GM12801 (cell line): ENCODE data around the gene CASTOR2.

Source experiments
- CTCF ChIP-seq: IDR thresholded peaks from one replicate; pipeline ENCODE4 v1.5.1; 2011; ENCODE audit warnings: control low read depth; ENCODE audit not compliant: insufficient read length; ENCODE audit errors: extremely low read depth

CASTOR2 gene

GRCh38 chr7:75042831-75043703 lies 78.6 kb downstream of the CASTOR2 start:
- no peak for TF ChIP-seq CTCF

- no peak for TF ChIP-seq CTCF
Observed at GRCh38 chr7:75045881-75046280, 81.4 kb downstream of the CASTOR2 start.

- TF ChIP-seq CTCF: no peak
Observed at GRCh38 chr7:75048435-75049379, 84.2 kb downstream of the CASTOR2 start.

- TF ChIP-seq CTCF: no peak
Observed at GRCh38 chr7:75049817-75050216, 85.3 kb downstream of the CASTOR2 start.

GRCh38 chr7:75050501-75050900 lies 86.0 kb downstream of the CASTOR2 start:
- no peak for TF ChIP-seq CTCF

GRCh38 chr7:75054744-75055143 lies 90.2 kb downstream of the CASTOR2 start:
- TF ChIP-seq CTCF: no peak

GRCh38 chr7:75055155-75055554 lies 90.7 kb downstream of the CASTOR2 start:
- TF ChIP-seq CTCF: no peak
